Epithelial cell of prostate (primary cell): ENCODE data around the gene LIPT1.
A peak's percentile ranks its signal among the peaks of the same experiment; 100 is the strongest.
"Not testable (repeated sequence)": the region's sequence is repeated elsewhere in the genome, so short reads cannot be mapped to it uniquely, and the experiment has no call there.

Experiments used
- DNase-seq: peaks from one replicate; pipeline ENCODE4 v3.0.0-alpha.2; 2011; ENCODE audit warnings: low read depth, low spot score
- H3K27ac ChIP-seq: fragments of 450-650 bp; 2 replicates; pipeline ENCODE4 v1.5.1; 2017; ENCODE audit warnings: mild to moderate bottlenecking

The LIPT1 gene

DNA sequence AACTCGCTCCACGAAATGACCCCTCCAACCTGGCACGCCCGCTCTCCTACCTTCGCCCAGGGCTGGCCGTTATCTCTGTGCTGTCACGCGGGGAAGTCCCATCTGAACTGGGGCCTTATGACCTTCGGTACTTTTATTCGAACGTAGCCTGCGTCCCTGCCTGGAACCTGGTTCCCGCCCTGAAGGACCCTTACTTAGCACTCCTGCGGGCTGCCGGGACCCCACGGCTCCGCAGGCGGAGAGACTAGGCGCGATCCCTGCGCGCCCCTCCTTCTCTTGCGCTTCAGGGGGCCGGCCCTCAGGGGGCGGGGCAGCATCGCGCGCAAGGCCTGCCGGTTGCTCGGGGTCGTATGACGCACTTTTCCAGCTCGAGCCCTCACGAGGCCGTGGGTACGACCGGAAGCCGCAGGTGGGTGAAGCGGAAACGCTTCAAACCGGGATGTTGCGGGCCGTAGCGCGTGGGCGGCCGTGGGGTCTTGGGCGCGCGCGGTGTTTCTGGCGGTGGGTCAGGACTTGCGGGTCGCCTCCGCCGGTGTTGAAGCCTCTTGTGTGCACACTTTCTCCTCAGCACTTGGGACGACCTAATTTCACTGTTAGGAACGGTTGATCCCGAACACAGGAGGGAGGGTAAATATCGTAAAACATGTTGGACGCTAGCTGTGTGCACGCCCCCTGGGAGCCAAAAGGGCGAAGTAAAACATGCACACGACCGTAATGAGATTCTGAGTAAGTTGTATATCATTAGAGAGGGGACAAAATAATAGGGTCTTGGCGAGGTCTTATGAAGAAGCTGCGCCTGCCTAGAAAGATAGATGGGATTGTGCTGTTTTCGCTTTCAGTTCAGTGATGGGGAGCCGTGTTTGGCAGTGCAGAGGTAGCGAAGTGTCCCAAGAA, at the start of gene LIPT1, which contains the start of gene TSGA10:
TSS of gene LIPT1 (plus strand) at position 325 of the 894 bp plus-strand sequence. CDS start 6,991 bp downstream, outside the sequence.
TSS of gene TSGA10 (minus strand) at position 300 of the 894 bp plus-strand sequence. CDS start 45,503 bp downstream, outside the sequence.
- DNase-seq = peak; percentile 44
- peak within 1 kb of the TSS; percentile 68 for H3K27ac ChIP-seq

GRCh38 chr2:99106913-99107312, 47.9 kb upstream of the LIPT1 start:
- DNase-seq = no peak
- H3K27ac ChIP-seq = no peak overlapping the region

GRCh38 chr2:99111236-99111635, 43.5 kb upstream of the LIPT1 start:
- no peak for DNase-seq

DNA sequence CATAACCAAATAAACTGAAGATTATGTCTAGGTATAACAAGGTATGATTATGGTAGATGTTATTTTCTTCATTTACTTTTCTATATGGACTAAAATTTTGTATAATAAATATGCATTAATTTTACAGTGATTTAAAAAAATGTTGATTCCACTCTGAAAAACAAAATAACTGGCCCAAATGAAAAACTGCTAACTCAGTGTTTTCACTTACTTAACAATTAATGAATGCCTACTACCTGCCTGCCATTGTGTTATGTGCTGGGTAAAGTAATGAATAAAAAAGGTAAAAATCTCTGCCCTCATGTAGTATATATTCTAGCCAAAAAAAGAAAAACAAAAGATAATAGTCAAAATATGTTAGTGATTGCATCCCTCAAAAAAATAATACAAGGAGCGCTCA, 42.8 kb upstream of the LIPT1 start:
- no peak overlapping the region for H3K27ac ChIP-seq
- no peak for DNase-seq

More at GRCh38 chr2:99111236-99111635, 43.5 kb upstream of the LIPT1 start:
- no peak overlapping the region for H3K27ac ChIP-seq

DNA sequence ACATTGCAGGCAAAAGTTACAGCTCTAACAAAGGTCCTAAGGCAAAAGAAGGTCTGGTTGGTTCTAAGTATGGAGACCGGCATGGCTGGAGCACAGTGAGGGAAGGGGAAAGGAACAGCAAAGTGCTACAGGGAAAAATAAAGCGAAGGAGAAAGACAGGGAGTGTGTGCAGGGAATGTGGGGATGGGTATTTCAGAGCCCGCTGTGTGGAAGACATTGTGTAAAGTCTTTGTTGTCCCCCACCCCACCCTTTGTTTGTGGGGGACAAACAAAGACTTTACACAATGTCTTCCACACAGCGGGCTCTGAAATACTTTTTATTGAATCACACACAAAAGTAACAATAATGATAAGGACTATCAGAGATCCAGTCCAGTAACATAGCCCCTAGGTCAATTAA, 42.1 kb upstream of the LIPT1 start:
- no peak overlapping the region for H3K27ac ChIP-seq
- DNase-seq = no peak

DNA sequence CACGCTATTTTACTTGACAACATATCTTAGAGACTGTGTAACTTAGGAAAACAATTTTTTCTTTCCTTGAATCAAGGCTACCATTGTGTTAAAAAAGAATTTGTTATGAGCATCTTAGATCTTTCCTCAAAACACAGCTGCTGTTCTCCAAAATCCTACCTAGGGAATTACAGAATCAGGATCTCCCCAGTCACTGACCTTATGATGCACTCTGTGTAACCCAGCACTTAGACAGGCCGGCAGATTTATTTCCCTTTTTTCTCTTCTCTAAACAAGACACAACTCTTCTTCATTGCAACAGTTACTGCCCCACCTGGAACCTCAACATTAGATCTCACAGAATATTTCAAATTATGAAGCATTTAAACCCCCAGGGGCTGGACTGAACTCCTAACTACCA, 26.8 kb upstream of the LIPT1 start:
- no peak for DNase-seq
- H3K27ac ChIP-seq = no peak overlapping the region

GRCh38 chr2:99135044-99135556, 19.7 kb upstream of the LIPT1 start:
- DNase-seq, H3K27ac ChIP-seq: not testable (repeated sequence)

GRCh38 chr2:99139003-99139402, 15.8 kb upstream of the LIPT1 start:
- no peak overlapping the region for H3K27ac ChIP-seq
- DNase-seq = no peak

- no peak for DNase-seq
- peak overlapping the region; percentile 85 for H3K27ac ChIP-seq
Measured at GRCh38 chr2:99140056-99140859, 14.5 kb upstream of the LIPT1 start.

- H3K27ac ChIP-seq = peak overlapping the region; percentile 85
Measured at GRCh38 chr2:99140860-99141109, 14.0 kb upstream of the LIPT1 start.

GRCh38 chr2:99141110-99142108, 13.4 kb upstream of the LIPT1 start, which contains the start of gene C2orf15:
C2orf15 (plus strand) TSS chr2:99141707; CDS start chr2:99150559, 8,852 bp downstream.
- H3K27ac ChIP-seq = peak within 1 kb of the TSS; percentile 85
- DNase-seq = peak; percentile 78

More at GRCh38 chr2:99140860-99141109, 14.0 kb upstream of the LIPT1 start:
- DNase-seq = no peak

- H3K27ac ChIP-seq = no peak overlapping the region
- no peak for DNase-seq
Measured at GRCh38 chr2:99150706-99151105, 4.1 kb upstream of the LIPT1 start.

DNA sequence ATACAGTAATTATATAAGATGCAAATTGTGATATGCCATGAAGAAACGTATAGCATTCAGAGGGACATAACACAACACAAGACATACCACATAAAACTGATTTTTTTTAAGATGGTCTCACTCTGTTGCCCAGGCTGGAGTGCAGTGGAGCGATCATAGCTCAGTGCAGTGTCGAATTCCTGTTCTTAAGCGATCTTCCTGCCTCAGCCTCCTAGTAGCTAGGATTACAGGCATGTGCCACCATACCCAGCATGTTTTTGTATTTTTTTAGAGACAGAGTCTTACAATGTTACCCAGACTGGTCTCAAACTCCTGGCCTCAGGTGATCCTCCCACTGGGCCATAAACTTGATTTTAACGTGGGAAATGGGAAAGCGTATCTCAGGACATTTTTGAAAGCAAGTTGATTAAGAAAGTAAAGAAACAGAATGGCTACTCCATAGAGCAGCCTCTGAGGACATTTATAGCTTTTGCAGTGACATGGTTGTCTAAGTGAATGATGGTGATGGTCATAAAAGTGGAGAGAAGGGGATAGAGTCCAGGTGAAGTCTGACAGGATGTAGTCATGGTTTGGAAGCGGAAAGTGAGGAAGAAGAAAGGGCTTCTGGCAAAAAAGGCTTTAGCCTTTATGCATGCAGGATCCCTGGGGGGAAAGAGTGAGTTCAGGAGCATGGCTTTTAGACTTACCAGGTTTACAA, 2.4 kb upstream of the LIPT1 start:
- no peak overlapping the region for H3K27ac ChIP-seq
- DNase-seq = no peak

DNA sequence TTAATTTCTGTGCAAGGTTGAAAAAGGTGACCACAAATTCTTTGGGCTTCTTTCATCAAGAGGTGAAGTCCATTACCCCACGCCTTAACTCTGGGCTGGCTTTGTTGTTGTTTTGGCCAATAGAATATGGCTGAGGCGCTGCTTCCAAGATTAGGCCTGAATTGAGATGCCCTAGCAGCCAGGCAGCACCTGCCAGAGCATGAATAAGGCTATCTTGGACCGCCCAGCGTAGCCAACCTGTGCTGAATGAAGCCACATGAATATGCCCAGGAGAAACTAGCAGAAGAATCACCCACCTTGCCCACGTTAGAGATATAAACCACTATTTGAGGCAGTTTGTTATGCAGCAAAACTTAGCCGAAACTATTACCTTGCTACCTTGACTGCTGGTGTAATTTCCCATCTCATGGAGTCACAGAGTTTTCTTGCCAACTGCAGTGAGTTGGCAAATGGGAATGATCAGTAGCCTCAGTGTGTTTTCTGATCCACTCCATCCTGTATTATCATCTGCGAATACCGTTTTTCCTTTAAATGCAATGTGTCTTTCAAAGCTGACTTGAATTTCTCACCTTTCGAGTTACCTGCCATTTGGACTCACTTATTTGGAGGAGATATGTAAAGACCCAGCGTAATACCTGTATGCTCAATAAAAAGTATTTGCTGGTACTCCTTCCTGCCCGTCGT, 704 bp upstream of the LIPT1 start:
- H3K27ac ChIP-seq = peak overlapping the region; percentile 68
- DNase-seq = no peak

- DNase-seq = no peak
- H3K27ac ChIP-seq = no peak overlapping the region
Measured at GRCh38 chr2:99156891-99157290, 2.1 kb downstream of the LIPT1 start.

GRCh38 chr2:99158599-99158998, 3.8 kb downstream of the LIPT1 start:
- no peak overlapping the region for H3K27ac ChIP-seq
- DNase-seq = no peak

DNA sequence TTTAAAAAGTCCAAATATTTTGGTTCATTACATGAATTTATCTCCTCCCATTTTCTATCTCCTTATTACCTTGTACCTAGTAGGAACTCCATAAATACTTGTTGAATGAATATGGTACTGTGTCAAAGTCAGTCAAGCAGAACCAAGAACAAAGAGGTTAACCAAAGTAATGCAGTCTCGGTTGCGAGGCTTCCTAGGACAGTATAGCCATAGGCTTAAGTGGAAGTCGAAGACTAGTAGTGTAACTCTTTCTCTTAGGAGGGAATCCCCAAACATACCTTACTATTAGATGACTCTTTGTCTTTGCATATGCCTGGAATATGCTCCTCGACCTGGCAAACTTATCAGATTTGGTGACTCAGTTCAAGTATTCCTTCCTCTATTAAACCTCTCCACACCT, 4.8 kb downstream of the LIPT1 start:
- DNase-seq = peak; percentile 43
- H3K27ac ChIP-seq = peak overlapping the region; percentile 43

GRCh38 chr2:99166218-99166617, 11.5 kb downstream of the LIPT1 start:
- DNase-seq = no peak
- H3K27ac ChIP-seq = no peak overlapping the region

DNA sequence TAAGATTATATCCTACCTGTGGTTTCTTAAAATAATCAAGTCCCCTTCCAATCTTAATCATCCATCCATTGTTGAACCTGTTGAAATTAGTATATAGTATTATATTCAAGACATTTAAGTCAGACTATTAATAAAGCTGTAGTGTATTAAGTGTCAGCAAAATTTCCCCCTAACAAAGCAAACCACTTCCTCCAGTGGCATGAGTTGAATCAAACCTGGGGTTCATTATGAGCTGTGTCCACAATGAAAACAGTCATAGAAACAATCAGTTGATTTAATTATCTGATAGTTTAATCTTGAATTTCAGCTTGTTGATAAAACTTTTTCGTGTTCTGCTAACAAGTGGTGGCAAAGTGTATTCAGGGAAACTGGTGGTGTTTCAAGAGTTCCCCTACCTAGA, 14.8 kb downstream of the LIPT1 start:
- H3K27ac ChIP-seq = no peak overlapping the region

More for the DNA sequence above, 14.8 kb downstream of the LIPT1 start:
- no peak for DNase-seq
